Astrocyte (in vitro differentiated cells and primary cell): ENCODE measurements around the gene DEXI.

Source experiments
- EZH2 ChIP-seq: IDR thresholded peaks from 2 replicates; pipeline ENCODE4 v1.6.1; 2012; ENCODE audit warnings: mild to moderate bottlenecking, low read length, inconsistent platforms; ENCODE audit not compliant: insufficient read depth
- TF ChIP-seq, protein P1 (sequence below): IDR thresholded peaks from 2 replicates; pipeline ENCODE4 v1.5.1; 2011; ENCODE audit warnings: low read depth, mild to moderate bottlenecking, inconsistent platforms, low read length, moderate library complexity; ENCODE audit not compliant: insufficient read depth

DNA sequence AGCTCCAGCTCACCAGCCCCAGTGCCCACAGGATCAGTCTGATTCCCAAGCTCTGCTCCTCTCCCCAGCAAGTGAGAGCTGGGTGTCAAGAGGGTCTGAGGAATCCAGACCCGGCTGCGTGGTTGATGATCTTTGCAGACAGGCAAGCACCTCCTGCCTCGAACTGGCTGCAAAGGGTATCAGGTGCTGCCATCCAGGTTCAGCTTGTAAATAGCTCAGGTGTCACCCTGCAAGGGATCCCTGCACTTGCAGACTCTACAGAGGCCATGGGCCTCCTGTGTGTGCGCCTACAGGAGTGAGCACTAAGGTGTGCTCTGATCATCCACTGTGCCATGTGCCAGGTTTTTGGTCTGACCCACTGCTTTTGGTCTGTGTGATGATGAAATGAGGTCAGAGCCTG is 16.2 kb downstream of the DEXI start:
- TF ChIP-seq, protein P1, sequence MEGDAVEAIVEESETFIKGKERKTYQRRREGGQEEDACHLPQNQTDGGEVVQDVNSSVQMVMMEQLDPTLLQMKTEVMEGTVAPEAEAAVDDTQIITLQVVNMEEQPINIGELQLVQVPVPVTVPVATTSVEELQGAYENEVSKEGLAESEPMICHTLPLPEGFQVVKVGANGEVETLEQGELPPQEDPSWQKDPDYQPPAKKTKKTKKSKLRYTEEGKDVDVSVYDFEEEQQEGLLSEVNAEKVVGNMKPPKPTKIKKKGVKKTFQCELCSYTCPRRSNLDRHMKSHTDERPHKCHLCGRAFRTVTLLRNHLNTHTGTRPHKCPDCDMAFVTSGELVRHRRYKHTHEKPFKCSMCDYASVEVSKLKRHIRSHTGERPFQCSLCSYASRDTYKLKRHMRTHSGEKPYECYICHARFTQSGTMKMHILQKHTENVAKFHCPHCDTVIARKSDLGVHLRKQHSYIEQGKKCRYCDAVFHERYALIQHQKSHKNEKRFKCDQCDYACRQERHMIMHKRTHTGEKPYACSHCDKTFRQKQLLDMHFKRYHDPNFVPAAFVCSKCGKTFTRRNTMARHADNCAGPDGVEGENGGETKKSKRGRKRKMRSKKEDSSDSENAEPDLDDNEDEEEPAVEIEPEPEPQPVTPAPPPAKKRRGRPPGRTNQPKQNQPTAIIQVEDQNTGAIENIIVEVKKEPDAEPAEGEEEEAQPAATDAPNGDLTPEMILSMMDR = no peak
- no peak for TF ChIP-seq EZH2
